IPS-18a (cell line): ENCODE data around the gene SLC9C1.
"Not testable (repeated sequence)": the region's sequence is repeated elsewhere in the genome, so short reads cannot be mapped to it uniquely, and the experiment has no call there.

Experiments
- H3K27ac ChIP-seq: one replicate; pipeline ENCODE4 v1.5.1; 2013; ENCODE audit warnings: low read length
- H3K27me3 ChIP-seq: one replicate; pipeline ENCODE4 v1.6.1; 2013; ENCODE audit warnings: mild to moderate bottlenecking, low read length; ENCODE audit not compliant: control insufficient read depth, insufficient read depth
- H3K36me3 ChIP-seq: one replicate; pipeline ENCODE4 v1.6.1; 2013; ENCODE audit warnings: low read depth, low read length; ENCODE audit not compliant: control insufficient read depth
- H3K4me1 ChIP-seq: one replicate; pipeline ENCODE4 v1.6.1; 2013; ENCODE audit warnings: low read depth, low read length; ENCODE audit not compliant: control insufficient read depth
- H3K4me3 ChIP-seq: one replicate; pipeline ENCODE4 v1.5.1; 2013; ENCODE audit warnings: low read length
- H3K9ac ChIP-seq: one replicate; pipeline ENCODE4 v1.6.1; 2013; ENCODE audit warnings: mild to moderate bottlenecking, low read length, moderate library complexity
- H3K9me3 ChIP-seq: one replicate; pipeline ENCODE4 v1.6.1; 2013; ENCODE audit warnings: low read depth, low read length; ENCODE audit not compliant: control insufficient read depth

Gene SLC9C1

DNA sequence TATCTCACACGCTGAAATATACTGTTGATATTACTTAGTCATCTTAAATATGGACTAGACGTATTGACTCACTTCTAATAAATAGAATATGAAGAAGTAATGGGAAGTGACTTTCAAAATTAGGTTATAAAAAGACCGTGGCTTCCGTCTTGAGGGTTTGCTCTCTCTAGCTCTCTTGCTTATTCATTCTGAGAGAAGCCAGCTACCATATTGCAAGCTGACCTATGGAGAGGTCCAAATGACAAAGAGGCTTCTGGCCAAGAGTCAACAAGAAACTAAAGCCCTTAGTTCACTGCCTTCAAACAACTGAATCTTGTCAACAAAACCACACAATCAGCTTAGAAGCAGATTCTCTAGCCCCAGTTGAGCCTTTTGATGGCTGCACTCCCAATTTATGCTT is 46.1 kb downstream of the SLC9C1 start:
- Histone ChIP-seq H3K36me3 (no peaks in the 10 kb centered on the region), H3K27ac (no peak overlapping the region), H3K4me1 (no peaks in the 10 kb centered on the region), H3K9me3 (no peaks in the 10 kb centered on the region), H3K9ac (no peak overlapping the region), H3K4me3 (no peak overlapping the region), H3K27me3 (no peaks in the 10 kb centered on the region)

DNA sequence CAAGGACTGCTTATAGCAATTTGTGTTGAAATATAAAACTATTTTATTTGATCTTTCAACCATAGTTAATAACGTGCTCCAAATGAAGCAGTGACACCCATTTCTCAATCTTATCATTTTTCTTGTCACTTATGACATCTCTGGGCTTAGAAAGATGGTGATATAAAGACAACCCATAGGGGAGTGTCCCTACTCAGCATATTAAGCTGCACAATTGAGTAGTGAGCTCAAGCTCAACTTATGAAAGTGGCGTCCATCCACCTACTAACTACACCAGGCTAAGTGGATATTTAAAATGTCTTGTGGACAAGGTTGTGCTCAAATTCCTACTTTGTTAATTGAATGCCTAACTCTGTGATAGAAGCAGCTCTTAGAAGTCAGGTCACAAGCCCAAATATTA is 46.7 kb downstream of the SLC9C1 start:
- Histone ChIP-seq H3K4me1 (no peaks in the 10 kb centered on the region), H3K9ac (no peak overlapping the region), H3K36me3 (no peaks in the 10 kb centered on the region), H3K27ac (no peak overlapping the region), H3K27me3 (no peaks in the 10 kb centered on the region), H3K4me3 (no peak overlapping the region), H3K9me3 (no peaks in the 10 kb centered on the region)

DNA sequence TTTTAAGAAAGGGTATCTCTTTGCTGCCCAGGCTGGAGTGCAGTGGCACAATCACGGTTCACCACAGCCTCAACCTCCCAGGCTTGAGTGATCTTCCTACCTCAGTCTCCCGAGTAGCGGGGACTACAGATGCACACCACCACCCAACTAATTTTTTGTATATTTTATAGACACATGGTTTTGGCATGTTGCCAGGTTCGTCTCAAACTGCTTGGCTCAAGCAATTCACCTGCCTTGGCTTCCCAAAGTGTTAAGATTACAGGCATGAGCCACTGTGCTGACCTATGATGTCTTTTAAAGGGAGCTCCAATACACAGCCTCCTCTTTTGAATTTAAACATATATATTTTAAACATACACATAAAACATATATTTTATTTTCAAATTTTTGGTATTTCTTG is 60.9 kb downstream of the SLC9C1 start:
- Histone ChIP-seq H3K36me3 (no peaks in the 10 kb centered on the region), H3K4me1 (no peaks in the 10 kb centered on the region), H3K9ac (no peak overlapping the region), H3K27ac (no peak overlapping the region), H3K4me3 (no peak overlapping the region), H3K9me3 (no peaks in the 10 kb centered on the region), H3K27me3 (no peaks in the 10 kb centered on the region)

DNA sequence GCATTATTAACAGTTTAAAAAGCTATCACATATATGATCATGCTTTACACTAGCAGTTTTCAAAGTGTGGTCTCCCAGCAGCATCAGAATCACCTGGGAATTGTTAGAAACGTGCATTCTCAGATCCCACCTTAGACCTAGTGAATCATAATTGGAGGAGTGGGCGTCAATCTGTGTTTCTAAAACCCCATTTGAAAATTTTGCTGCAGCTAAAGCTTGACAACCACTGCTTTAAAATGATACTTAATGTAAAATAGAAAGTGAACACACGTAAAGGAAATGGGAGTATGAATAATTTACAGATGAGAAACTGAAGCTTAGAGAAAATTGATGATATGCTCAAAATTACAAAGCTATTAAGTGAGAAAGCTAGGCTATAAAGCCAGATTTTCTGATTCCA is 62.3 kb downstream of the SLC9C1 start:
- Histone ChIP-seq H3K4me3 (no peak overlapping the region), H3K27me3 (no peaks in the 10 kb centered on the region), H3K36me3 (no peaks in the 10 kb centered on the region), H3K9me3 (no peaks in the 10 kb centered on the region), H3K9ac (no peak overlapping the region), H3K27ac (no peak overlapping the region), H3K4me1 (no peaks in the 10 kb centered on the region)

DNA sequence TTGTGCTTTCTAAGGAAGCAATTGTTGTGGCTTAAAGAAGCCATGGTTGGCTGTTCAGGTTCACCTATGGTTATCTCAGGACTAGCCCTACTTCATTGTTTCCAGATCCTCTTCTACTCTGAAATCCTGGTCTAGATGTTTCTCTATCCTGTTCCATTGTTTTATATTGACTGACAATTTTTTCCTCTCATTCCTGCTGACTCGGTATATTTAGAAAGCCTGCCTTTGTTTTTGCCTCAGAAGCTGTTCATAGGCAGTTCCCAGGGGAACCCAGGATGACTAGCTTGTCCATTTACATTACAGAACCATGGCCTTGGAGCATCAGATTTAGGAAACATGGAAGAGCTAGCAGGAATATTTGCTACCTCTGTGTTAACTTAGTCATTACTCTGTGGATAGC is 64.0 kb downstream of the SLC9C1 start:
- no peak overlapping the region for H3K27ac ChIP-seq
- H3K27me3 ChIP-seq = no peaks in the 10 kb centered on the region
- no peak overlapping the region for H3K9ac ChIP-seq
- no peaks in the 10 kb centered on the region for H3K9me3 ChIP-seq
- no peaks in the 10 kb centered on the region for H3K4me1 ChIP-seq
- H3K36me3 ChIP-seq = no peaks in the 10 kb centered on the region
- no peak overlapping the region for H3K4me3 ChIP-seq

DNA sequence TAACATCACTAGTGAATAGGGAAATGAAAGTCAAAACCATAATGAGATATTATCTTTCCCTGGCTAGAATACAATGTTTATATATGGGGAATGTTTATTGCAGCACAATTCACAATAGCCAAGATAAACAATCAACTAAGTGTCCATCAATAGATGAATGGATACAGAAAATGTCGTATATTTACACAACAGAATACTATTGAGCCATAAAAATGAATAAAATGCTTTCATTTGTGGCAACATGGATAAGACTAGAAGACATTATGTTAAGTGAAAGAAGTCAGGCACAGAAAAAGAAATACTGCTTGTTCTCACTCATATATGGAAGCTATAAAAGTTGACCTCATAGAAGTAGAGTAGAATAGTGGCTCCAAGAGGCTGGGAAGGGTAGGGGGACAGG is 65.2 kb downstream of the SLC9C1 start:
- Histone ChIP-seq H3K27me3 (no peaks in the 10 kb centered on the region), H3K36me3 (no peaks in the 10 kb centered on the region), H3K4me3 (no peak overlapping the region), H3K27ac (no peak overlapping the region), H3K9me3 (no peaks in the 10 kb centered on the region), H3K4me1 (no peaks in the 10 kb centered on the region), H3K9ac (no peak overlapping the region)

DNA sequence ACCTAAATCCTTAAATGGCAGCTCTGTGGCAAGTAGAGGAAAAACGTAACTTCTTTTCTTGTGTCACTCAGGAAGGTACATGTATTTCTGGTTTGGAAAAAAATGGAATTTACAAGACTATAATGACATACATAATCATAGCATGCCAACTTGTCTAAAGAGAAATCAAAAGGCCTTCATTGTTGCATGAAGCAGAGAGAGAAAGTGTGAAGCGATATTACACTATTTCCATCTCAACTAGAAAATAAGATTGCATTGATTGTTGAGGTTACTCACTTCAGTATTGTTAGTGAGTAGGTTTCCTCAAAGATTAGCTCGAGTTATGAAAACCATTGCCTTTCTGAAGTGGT is 93.7 kb downstream of the SLC9C1 start:
- no peaks in the 10 kb centered on the region for H3K36me3 ChIP-seq
- no peaks in the 10 kb centered on the region for H3K27me3 ChIP-seq
- no peaks in the 10 kb centered on the region for H3K9me3 ChIP-seq
- H3K9ac ChIP-seq = no peak overlapping the region
- no peak overlapping the region for H3K27ac ChIP-seq
- H3K4me1 ChIP-seq = peaks cover 7% of the 10 kb centered on the region
- H3K4me3 ChIP-seq = no peak overlapping the region

DNA sequence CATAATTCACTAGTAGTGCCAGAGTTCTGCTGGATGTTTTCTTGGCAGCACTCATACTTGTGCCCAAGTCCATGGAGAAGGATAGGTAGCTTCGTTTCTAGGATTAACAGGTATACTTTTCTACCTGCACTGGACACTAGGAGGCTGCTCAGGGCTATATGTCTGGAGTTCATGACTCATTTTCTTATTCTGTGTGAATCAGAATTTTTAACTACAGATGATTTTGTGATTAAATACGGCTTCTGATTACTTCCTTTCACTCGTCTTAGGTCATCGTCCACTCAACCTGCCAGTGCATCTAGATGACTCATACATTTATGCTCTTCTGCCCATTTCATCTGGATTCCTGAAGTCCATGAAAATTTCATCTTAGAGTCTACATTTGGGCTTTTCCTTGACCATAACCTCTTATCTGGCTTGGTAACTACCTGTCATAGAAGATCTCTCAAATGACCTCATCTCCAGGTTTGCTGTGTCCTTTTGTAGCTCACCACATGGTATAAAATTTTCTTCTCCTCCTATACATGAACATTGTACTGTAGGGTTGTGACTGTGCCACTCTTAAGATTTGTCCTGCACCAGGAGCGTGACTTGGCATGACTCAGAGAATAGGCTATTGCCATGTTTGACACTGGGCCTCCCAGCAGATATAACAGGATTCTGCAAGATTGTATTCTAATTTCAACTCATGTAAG is 94.2 kb downstream of the SLC9C1 start:
- Histone ChIP-seq H3K4me1 (peaks cover 7% of the 10 kb centered on the region), H3K4me3 (no peak overlapping the region), H3K27me3 (no peaks in the 10 kb centered on the region), H3K9ac (no peak overlapping the region), H3K27ac (no peak overlapping the region), H3K36me3 (no peaks in the 10 kb centered on the region), H3K9me3 (no peaks in the 10 kb centered on the region)

DNA sequence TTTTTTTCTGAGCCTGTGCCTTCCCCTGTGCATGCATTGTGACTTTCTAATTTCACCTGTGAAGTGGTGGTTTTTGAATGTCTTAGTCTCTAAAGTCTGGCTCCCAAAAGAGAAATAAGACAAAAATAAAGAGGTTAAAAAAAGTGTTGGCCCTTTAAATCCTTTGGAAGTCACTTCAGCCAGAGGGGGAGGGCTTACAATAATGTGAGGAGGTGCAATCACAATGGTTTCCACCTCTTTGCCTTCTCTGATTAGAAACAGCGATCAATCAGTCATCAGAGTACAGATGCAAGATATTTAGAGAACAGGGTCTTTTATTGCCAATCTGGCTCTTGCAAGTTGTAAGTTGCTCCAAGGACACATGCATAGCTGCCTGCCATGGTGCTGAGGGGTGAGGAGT is 96.9 kb downstream of the SLC9C1 start:
- Histone ChIP-seq H3K9me3 (no peaks in the 10 kb centered on the region), H3K27me3 (no peaks in the 10 kb centered on the region), H3K4me3 (no peak overlapping the region), H3K4me1 (peaks cover 7% of the 10 kb centered on the region), H3K9ac (no peak overlapping the region), H3K27ac (no peak overlapping the region), H3K36me3 (no peaks in the 10 kb centered on the region)

DNA sequence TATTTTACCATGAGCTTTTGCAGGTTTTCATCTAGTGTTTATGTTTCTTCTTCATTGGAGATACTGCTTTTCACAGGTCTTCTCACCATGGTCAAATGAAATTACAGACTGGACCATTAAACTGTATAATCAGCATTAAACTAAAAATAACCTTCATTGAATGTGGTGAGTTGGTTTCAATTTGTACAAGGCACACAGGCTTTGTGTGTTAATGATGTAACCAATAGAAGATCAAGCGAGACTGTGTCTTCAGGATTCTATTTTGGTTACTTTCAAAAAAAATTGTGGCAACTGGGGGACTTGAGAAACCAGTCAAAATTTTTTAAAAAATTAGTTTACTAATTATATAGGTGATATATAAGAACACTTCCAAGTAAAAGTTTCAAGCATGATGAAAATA is 106.7 kb downstream of the SLC9C1 start:
- Histone ChIP-seq H3K27ac (no peak overlapping the region), H3K4me1 (no peaks in the 10 kb centered on the region), H3K9ac (no peak overlapping the region), H3K9me3 (no peaks in the 10 kb centered on the region), H3K4me3 (no peak overlapping the region), H3K36me3 (no peaks in the 10 kb centered on the region), H3K27me3 (no peaks in the 10 kb centered on the region)

DNA sequence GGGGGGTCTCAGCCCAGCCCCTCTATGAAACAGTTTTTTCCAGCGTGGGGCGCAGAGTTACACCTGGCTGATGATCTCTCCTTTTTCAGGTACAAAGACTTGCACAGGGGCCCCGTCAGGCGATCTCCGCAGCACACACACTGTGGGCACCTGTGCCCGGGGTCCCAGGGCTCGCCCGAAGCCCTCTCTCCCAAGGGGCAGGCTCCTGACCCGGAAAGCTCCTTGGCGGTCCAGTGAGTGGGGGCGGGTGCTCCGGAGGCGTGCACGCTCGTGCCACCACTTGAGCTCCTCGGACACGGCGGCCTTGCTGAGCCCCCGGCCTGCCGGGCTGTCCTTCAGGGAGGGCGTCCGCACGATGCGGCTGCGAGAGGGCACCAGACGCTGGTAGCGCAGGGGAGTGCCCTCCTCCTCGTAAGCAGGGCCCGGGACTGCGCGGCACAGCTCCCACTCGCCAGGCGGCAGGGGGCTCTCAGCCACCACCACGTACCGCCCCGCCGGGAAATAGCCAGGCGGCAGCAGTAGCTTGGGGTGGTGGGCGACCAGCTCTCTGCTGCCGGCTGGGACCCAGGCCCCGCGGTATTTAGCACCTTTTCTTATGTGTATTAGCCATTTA is 108.5 kb downstream of the SLC9C1 start:
- not testable (repeated sequence) for H3K27me3 ChIP-seq, H3K9me3 ChIP-seq, H3K36me3 ChIP-seq, H3K9ac ChIP-seq, H3K4me1 ChIP-seq, H3K27ac ChIP-seq
- H3K4me3 ChIP-seq = peak overlapping the region; percentile 41

DNA sequence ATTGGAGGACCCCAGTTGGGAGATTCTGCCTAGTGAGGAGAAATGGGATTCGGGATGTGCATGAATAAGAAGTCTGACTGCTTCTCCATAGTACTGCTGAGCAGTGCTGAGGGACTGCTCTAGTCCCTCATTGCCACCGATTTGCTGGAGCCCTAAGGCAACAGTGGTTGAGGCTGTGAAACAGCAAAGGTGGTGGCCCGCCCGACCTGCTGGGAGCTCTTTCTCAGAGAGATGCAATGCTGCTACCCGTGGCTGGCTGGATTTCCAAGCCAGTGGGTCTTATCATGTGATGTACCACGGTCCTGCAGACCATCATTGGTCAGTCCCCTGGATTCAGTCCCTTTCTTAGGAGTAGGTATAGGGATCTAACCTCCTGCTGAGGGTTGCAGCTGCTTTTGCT is 118.4 kb downstream of the SLC9C1 start:
- Histone ChIP-seq H3K9ac (no peak overlapping the region), H3K4me3 (no peak overlapping the region), H3K36me3 (no peaks in the 10 kb centered on the region), H3K4me1 (no peaks in the 10 kb centered on the region), H3K27ac (no peak overlapping the region), H3K9me3 (no peaks in the 10 kb centered on the region), H3K27me3 (no peaks in the 10 kb centered on the region)
